ENCODE data around the gene VASH2.
"Not testable (repeated sequence)": the region's sequence is repeated elsewhere in the genome, so short reads cannot be mapped to it uniquely, and the experiment has no call there.

The VASH2 gene

GRCh38 chr1:212955098-212955497 lies 4.8 kb downstream of the VASH2 start:
- no peak for DNase-seq (ENCODE audit: low read depth in 1 of 2, low spot score in 1 of 2)

- no peak for DNase-seq (ENCODE audit: low read depth in 1 of 2, low spot score in 1 of 2)
Observed at GRCh38 chr1:212955961-212956620, 5.8 kb downstream of the VASH2 start.

DNA sequence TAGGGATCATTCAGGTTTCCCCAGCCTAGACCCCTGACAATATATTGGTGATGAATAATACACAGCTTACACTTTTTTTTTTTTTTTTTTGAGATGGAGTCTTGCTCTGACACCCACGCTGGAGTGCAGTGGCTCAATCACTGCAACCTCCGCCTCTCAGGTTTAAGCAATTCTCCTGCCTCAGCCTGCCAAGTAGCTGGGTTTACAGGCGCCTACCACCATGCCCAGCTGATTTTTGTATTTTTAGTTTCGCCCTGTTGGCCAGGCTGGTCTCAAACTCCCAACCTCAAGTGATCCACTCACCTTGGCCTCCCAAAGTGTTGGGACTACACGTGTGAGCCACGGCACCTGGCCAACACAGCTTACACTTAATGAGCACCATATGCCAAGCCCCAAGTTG lies 7.2 kb downstream of the VASH2 start:
- DNase-seq (ENCODE audit: low read depth in 1 of 2, low spot score in 1 of 2): no peak

- no peak for DNase-seq (ENCODE audit: low read depth in 1 of 2, low spot score in 1 of 2)
Observed at GRCh38 chr1:212958175-212958574, 7.8 kb downstream of the VASH2 start.

DNA sequence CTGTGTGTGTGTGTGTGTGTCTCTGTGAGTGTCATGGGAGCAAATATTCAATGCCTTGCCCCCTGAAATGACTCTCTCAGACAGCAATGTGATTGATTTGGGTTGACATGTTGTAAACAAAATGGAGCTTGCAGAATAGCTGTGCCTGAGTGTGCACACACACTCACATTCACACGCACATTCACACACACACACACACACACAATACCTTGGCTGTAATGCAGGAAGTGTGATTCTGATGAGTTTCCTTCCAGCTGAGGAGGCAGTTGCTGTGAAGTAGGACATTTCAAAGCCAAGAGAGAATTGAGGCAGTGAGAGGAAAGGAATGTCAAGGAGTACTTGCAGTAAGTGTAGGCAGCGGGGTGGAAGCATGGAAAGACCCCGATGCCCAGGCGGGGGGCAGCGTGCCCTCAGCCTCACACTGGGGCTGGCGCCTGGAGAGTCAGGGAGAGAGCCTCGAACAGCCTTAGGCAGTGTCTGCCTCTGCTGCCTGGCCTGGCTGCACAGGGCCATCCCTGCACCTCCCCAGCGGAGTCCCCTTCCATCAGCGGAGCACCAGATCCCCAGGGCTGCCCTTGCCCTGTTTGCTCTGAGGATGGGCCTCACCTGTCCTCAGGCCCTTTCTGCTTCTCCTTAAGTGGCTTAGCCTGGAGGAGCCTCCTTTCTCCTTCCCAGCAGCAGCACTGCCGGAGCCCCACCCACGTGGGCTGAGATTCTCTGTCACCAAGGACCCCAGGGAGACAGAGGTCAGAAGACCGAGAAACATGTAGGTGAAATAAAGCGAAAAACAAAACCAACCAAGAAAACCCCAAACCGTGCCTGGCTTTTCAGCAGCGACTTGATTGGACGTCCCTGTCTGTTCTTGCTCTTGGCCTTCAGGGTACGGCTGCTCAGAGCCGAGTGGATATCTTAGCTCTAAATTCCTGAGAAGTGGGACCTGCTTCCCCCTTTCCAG lies 9.2 kb downstream of the VASH2 start:
- DNase-seq (ENCODE audit: low read depth in 1 of 2, low spot score in 1 of 2): no peak

DNA sequence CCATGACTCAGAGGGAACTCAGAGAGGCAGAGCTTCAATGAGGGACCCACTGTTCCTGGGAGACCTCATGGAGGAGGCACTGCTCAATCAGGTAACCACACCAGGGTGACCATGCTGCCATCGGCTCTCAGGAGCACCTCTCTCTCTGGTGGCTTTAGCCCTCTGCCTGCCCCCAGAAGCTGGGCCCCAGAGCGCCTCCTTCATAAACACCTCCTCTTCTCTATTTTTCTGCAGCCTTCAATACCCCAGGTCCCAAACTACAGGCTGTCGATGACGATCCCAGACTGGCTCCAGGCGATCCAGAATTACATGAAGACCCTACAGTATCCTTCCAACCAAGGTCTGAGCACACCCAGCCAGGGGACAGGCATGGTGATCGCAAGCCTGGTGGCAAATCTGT lies 10.6 kb downstream of the VASH2 start:
- DNase-seq (ENCODE audit: low read depth in 1 of 2, low spot score in 1 of 2): no peak

DNA sequence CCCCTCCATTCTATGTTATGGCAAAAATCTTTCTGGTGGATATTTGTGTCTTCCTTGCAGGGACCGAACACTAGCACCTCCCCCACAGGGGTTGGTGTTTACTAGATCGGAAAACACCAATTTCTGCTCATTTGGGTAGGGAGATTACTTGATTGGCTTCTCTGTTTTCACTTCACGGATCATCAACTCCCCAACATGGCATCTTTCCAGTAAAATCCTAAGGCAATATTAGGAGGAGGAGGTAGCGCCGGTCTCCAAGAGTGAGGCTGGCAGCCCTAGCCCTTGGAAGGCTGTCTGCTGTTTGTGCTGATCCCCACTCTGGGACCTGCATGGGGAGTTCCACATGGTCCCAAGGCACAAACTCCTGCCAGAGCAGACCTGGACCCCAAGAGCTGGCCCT lies 12.2 kb downstream of the VASH2 start:
- no peak for DNase-seq (ENCODE audit: low read depth in 1 of 2, low spot score in 1 of 2)

DNA sequence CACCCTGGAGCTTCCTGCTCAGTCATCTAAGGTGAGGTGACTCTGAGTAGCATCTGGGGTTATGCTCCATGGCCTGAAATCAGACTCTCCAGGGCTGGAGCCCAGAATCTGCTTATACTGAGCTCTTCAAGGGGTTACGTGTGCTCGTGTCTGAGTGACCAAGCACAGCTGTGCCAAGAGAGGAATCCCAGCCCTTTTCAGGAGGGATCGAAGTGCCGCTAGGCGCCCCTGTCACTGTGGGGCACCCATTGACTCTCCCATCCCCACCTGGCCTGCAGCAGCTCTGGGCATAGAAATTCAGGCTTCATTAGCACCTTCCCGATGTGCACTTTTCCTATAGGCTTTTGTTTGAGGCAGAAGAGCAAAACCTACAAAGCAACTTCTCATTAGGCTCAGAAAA lies 13.8 kb downstream of the VASH2 start:
- DNase-seq (ENCODE audit: low read depth in 1 of 2, low spot score in 1 of 2): no peak

DNA sequence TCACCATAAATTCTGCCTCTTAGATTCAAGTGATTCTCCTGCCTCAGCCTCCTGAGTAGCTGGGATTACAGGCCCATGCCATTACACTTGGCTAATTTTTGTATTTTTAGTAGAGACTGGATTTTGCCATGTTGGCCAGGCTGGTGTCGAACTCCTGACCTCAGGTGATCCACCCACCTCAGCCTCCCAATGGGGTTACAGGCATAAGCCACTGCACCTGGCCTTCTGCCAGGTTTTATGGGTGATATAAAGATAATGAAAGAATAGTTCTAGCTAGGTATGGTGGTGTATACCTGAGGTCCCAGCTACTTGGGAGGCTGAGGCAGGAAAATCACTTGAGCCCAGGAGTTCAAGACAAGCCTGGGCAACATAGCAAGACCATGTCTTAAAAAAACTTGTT lies 14.7 kb downstream of the VASH2 start:
- DNase-seq (ENCODE audit: low read depth in 1 of 2, low spot score in 1 of 2): not testable (repeated sequence)

GRCh38 chr1:212966616-212967015 lies 16.3 kb downstream of the VASH2 start:
- DNase-seq (ENCODE audit: low read depth in 1 of 2, low spot score in 1 of 2): no peak

DNA sequence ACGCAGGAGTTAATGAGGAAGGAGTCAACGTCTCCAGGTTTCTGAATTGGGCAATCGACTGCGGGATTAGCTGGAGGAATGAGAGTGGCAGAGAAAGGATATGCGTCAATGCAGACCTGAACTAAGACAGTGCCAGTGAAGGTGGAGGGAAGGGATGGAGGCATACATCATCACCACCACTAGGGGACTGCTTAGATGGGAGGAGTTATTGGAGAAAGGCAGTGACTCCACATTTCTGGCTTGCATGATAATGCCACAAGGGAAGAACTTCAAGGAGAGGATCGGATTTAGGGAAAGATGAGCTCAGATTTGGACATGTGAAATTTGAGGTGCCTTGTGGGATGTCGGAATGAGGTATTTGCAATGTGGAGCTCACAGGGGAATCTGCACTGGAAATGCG lies 17.5 kb downstream of the VASH2 start:
- no peak for DNase-seq (ENCODE audit: low read depth in 1 of 2, low spot score in 1 of 2)

- no peak for DNase-seq (ENCODE audit: low read depth in 1 of 2, low spot score in 1 of 2)
Observed at GRCh38 chr1:212968368-212968863, 18.1 kb downstream of the VASH2 start.

DNA sequence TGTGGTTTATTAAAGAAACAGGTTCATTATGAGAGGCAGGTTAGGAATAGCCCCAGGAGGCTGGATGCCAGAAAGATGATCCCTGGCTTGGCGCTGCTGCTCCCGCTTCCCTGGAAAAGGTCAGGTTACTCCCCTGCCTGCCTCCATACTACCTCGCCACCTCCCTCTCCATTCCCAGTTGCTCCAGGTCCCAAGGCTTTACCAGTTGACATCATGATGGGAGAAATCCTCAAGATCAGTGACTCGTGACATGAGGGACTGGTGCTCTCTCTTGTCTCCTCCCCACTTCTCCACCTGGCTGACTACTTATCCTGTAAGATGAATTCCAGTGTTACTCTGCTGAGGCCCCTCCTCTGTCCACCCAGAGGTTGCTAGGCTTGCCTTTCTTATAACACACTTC lies 19.7 kb downstream of the VASH2 start:
- DNase-seq (ENCODE audit: low read depth in 1 of 2, low spot score in 1 of 2): no peak

GRCh38 chr1:212971312-212971711 lies 21.0 kb downstream of the VASH2 start:
- DNase-seq (ENCODE audit: low read depth in 1 of 2, low spot score in 1 of 2): no peak

GRCh38 chr1:212973426-212973825 lies 23.1 kb downstream of the VASH2 start:
- no peak for DNase-seq (ENCODE audit: low read depth in 1 of 2, low spot score in 1 of 2)

- no peak for DNase-seq (ENCODE audit: low read depth in 1 of 2, low spot score in 1 of 2)
Observed at GRCh38 chr1:212973899-212974298, 23.6 kb downstream of the VASH2 start.

- DNase-seq (ENCODE audit: low read depth in 1 of 2, low spot score in 1 of 2): no peak
Observed at GRCh38 chr1:212974711-212975110, 24.4 kb downstream of the VASH2 start.

GRCh38 chr1:212975111-212975918 lies 25.0 kb downstream of the VASH2 start:
- DNase-seq (ENCODE audit: low read depth in 1 of 2, low spot score in 1 of 2): no peak

DNA sequence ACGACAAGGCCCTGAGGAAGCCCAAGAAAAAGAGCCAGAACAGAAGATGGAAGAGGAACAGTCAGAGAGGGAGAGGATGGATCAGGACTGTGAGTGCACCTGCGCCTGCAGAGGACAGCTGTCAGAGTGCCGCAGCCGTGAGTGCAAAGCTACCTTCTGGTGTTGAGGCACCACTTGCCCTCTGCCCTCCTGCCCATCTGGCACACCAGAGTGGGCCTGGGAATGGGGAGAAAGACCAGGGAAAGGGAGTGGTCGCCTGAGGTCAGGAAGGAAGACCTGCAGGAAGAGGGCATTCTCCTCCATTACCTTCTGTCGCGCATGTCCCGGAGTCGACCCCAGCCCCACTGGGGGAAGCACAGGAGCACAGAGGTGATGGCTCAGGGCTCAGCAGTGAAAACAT lies 26.2 kb downstream of the VASH2 start:
- DNase-seq (ENCODE audit: low read depth in 1 of 2, low spot score in 1 of 2): no peak

DNA sequence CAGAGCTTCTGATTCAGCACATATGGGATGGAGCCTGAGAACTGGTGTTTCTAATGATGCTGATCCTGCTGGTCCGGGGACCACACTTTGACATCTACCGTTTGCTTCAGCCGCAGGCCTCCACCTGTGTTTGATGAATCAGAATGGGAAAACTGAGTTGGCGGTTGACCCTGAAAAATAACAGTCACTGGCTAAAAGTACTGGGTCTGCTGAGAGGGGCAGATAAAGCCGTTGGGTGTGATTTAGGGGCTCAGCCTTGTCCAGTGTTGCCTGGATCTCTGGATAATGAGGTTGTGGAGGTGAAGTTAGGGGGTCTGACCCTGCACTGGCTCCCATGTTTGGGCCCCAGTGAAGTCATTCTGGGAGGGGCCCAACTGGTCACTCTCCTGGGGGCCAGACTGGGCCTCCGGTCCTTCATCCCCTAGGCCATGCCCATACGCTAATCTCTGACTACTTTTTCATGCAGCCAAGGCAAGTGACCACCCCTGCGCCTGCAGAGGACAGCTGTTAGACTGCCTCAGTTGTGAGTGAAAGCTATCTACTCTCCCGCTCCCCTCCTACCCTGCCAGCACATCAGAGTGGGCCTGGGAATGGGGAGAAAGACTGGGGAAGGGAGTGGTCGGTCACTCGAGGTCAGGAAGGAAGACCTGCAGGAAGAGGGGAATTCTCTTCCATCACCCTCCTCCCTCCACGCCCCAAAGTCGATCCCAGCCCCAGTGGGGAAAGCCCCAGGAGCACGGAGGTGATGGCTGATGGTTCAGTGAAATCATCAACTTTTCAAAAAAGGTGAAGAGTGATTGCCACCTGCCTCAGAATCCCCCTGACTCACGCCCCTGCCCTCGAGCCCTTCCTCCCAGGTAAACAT lies 27.7 kb downstream of the VASH2 start:
- no peak for DNase-seq (ENCODE audit: low read depth in 1 of 2, low spot score in 1 of 2)
